ENCODE measurements around the gene AP2A2.

DNA sequence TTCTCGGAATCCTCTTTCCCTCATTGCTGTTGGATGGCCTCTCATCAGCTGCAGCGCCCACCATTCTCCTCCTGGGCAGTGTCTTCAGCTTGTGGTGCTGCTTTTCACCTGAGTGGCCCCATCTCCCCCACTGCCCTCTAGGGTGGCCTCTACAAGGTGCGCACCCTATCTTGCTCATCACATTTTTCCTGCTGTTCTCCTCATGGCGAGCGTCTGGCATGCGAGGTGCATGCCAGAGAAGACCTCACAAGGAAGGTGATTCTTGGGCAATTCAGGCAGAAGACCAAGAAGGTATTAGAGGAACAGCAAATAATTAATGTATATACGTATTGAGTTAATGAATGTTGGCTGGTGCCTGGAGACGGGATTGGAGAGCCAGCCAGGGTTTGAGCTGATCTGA, 3.1 kb downstream of the AP2A2 start:
- TF ChIP-seq CTCF (conservative IDR thresholded peaks at IDR 0.05; ENCODE audit: low read depth, low read length) (no peak), EZH2 (IDR thresholded peaks at IDR 0.05; ENCODE audit: borderline replicate concordance, low read depth, low read length, poor library complexity, severe bottlenecking) (no peak)
